ENCODE results near the gene BATF2. TPM values are rescaled to one million over a fixed set of nuclear protein-coding genes. Genes with fewer than 3 reads are reported as not detected.

BATF2 gene, protein sequence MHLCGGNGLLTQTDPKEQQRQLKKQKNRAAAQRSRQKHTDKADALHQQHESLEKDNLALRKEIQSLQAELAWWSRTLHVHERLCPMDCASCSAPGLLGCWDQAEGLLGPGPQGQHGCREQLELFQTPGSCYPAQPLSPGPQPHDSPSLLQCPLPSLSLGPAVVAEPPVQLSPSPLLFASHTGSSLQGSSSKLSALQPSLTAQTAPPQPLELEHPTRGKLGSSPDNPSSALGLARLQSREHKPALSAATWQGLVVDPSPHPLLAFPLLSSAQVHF
- 1 to 10 TPM in 1 of 4 donors, under 1 TPM in 1, not detected in 2; 0.90 to 3.7 TPM for total RNA-seq

DNA sequence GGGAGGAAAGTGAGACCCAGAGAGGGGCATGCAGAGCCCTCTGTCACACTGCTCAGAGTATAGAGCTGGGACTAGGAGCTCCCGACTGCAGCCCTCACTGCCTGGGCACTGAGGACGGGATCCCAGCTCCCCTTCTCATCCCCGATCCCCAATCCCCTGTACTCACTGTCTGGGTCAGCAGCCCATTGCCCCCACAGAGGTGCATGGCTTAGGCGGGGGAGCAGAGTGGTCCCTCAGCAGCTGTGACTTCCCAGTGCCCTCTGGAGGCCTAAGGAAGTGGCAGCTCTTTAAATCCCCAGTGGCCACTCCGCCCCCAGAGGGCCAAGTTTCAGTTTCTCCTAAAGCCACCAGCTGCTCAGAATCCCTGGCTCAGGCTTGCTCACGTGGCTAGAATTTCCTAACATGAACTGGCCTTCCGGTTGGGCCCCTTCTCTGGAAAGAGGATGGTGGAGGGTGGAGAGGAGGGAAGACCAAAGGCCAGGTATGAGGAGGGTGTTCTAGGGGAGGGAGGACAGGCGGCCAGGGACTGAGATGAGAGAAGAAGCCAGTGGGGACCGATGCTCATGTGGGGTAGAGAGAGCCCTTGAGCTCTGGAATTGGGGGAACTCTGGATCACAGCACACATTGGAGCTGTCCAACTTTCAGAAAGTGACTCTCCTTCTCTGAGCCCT, at the start of gene BATF2:
Gene BATF2, minus strand, starts transcription at position 262 of the 671 bp plus-strand sequence. Its CDS starts 57 bp downstream, at position 205.
- peak; percentile 51 to 68 for DNase-seq
- H3K4me1 ChIP-seq, result no peaks in the 10 kb centered on the region
- intact Hi-C loops (cut with DNase I; ENCODE audit: low total_unique reads), result no loop called here
- H3K9me3 ChIP-seq, result no peaks in the 10 kb centered on the region
- H3K4me3 ChIP-seq, result peak within 1 kb of the TSS; percentile 9 to 35
- H3K36me3 ChIP-seq, result no peaks in the 10 kb centered on the region
- H3K27ac ChIP-seq, result peak within 1 kb of the TSS; percentile 25 to 55
- no peaks in the 10 kb centered on the region for H3K27me3 ChIP-seq
- TF ChIP-seq, protein P1, sequence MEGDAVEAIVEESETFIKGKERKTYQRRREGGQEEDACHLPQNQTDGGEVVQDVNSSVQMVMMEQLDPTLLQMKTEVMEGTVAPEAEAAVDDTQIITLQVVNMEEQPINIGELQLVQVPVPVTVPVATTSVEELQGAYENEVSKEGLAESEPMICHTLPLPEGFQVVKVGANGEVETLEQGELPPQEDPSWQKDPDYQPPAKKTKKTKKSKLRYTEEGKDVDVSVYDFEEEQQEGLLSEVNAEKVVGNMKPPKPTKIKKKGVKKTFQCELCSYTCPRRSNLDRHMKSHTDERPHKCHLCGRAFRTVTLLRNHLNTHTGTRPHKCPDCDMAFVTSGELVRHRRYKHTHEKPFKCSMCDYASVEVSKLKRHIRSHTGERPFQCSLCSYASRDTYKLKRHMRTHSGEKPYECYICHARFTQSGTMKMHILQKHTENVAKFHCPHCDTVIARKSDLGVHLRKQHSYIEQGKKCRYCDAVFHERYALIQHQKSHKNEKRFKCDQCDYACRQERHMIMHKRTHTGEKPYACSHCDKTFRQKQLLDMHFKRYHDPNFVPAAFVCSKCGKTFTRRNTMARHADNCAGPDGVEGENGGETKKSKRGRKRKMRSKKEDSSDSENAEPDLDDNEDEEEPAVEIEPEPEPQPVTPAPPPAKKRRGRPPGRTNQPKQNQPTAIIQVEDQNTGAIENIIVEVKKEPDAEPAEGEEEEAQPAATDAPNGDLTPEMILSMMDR (IDR thresholded peaks at IDR 0.05), result peak in 2 of 4 experiments; percentile 19 to 48
- TF ChIP-seq POLR2A (IDR thresholded peaks at IDR 0.05), result peak in 1 of 2 donors; percentile 29

DNA sequence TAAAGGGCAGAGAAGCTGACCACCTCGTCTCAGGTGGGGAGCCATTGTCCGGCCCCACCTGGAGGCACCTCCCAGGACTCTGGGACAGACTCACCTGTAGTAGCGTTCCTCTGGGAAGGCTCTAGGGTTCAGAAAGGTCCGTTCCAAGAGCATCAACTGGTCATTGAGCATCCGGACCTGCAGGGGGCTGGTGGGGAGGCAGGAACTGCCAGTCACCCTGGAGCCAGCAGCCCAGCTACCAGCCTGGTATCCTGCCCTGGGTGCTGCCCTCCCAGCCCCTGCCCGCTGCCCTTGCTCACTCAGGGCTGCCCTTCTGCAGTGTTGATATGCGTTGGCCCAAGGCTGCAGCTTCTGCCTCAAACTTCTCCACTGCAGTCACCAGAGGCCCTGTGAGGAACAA, 49.0 kb upstream of the BATF2 start:
- Histone ChIP-seq H3K4me3 (no peak overlapping the region), H3K36me3 (no peaks in the 10 kb centered on the region), H3K27me3 (no peaks in the 10 kb centered on the region), H3K4me1 (no peaks in the 10 kb centered on the region), H3K9me3 (no peaks in the 10 kb centered on the region), H3K27ac (no peak overlapping the region)
- DNase-seq, result no peak
- intact Hi-C loops (cut with DNase I; ENCODE audit: low total_unique reads), result no loop called here
- TF ChIP-seq, protein P1 (IDR thresholded peaks at IDR 0.05), result no peak
- TF ChIP-seq POLR2A (IDR thresholded peaks at IDR 0.05), result no peak

DNA sequence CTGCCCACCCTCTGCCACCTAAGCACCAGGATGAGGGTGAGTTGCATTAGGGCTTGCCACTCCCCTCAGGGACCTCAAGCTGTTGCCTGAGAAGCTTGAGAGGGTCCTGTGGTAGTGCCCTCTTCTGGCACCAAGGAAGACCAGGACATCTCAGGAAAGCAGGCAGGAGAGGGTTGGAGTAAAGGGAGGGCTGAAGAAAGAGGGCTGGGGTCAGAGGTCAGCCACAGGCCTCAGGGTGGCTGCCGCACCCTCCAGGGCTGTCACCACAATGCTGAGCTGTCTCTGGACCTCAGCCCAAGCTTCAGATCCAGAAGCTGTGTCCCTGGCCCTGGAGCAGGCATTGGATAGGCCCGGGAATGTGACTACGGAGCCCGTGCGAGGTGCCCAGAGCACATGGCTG, 48.3 kb upstream of the BATF2 start:
- Histone ChIP-seq H3K36me3 (no peaks in the 10 kb centered on the region), H3K4me1 (peaks cover 0 to 4% of the 10 kb centered on the region in 2 donors), H3K27me3 (no peaks in the 10 kb centered on the region), H3K4me3 (no peak overlapping the region), H3K27ac (no peak overlapping the region), H3K9me3 (no peaks in the 10 kb centered on the region)
- no peak for TF ChIP-seq POLR2A (IDR thresholded peaks at IDR 0.05)
- intact Hi-C loops (cut with DNase I; ENCODE audit: low total_unique reads), result no loop called here
- DNase-seq, result no peak

DNA sequence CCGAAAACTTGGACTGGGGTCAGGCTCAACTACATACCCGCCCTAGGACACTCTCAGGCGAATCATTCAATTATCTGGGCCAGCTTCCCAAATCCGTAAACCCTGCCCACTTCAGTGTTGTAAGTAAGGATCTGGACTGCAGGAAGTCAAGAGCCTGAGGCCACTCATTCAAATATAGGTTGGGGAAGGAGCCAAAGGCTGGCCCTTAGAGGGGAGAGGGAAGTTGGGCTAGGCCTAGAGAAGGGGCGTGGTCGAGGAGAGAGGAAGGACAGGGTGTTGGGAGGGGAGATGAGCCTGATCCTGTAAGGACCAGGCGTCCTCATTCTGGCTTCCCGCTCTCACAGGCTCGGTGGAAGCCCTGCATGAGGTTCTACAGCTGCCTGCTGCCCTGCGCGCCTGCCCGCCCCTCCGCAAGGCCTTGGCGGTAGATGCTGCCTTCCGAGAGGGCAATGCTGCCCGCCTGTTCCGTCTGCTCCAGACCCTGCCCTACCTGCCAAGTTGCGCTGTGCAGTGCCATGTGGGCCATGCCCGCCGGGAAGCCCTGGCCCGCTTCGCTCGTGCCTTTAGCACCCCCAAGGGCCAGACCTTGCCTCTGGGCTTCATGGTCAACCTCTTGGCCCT, 47.2 kb upstream of the BATF2 start:
- TF ChIP-seq POLR2A (IDR thresholded peaks at IDR 0.05), result no peak
- TF ChIP-seq, protein P1 (IDR thresholded peaks at IDR 0.05), result no peak

DNA sequence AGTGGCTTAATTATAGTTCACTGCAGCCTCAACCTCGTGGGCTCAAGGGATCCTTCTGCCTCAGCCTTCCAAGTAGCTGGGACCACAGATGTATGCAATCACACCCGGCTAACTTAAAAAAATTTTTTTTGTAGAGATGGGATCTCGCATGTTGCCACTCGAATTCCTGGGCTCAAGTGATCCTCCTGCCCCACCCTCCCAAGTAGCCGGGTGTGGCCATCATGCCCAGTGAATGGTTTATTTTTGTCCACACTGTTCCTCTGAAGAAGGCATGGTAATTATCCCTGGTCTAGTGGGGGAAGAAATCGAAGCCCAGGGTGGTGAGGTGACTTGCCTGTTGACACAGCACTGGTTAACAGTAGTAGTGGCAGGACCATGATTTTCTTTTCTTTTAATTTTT, 46.1 kb upstream of the BATF2 start:
- H3K4me1 ChIP-seq, result peaks cover 0 to 4% of the 10 kb centered on the region in 2 donors
- H3K4me3 ChIP-seq, result no peak overlapping the region
- no peak for DNase-seq
- no peak for TF ChIP-seq POLR2A (IDR thresholded peaks at IDR 0.05)
- TF ChIP-seq, protein P1 (IDR thresholded peaks at IDR 0.05), result no peak
- no peaks in the 10 kb centered on the region for H3K9me3 ChIP-seq
- H3K27ac ChIP-seq, result no peak overlapping the region
- no peaks in the 10 kb centered on the region for H3K36me3 ChIP-seq
- no peaks in the 10 kb centered on the region for H3K27me3 ChIP-seq
- intact Hi-C loops (cut with DNase I; ENCODE audit: low total_unique reads), result no loop called here

More for the DNA sequence above, 47.2 kb upstream of the BATF2 start:
- Histone ChIP-seq H3K36me3 (no peaks in the 10 kb centered on the region), H3K27me3 (no peaks in the 10 kb centered on the region), H3K9me3 (no peaks in the 10 kb centered on the region), H3K27ac (no peak overlapping the region), H3K4me3 (no peak overlapping the region), H3K4me1 (peaks cover 0 to 4% of the 10 kb centered on the region in 2 donors)
- no peak for DNase-seq
- intact Hi-C loops (cut with DNase I; ENCODE audit: low total_unique reads), result no loop called here
